ENCODE data around the gene ONECUT1.

The ONECUT1 gene

DNA sequence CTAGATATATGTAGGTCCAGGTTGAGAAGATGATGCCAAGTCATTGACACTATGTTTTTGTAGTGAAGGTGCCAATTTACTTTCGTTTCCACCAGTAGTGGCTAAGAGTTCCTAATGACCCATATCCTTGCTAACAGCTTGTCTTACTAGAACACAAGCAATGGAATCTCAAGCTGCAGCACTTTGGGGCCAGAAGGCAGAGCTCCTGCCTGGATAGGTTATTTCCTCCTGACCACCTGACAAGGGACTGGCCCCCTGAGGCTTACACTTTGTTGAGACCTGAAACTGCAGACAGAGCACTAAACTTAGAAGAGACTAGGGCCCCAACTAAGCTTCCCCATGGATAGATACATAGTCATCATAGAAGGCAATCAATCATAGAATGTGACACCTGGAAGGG is 11.7 kb downstream of the ONECUT1 start:
- H3K9me3 ChIP-seq (ENCODE audit: control insufficient read depth, insufficient read depth, low read length), result no peaks in the 10 kb centered on the region
- no peak overlapping the region for H3K27ac ChIP-seq (ENCODE audit: low read depth, low read length)
- H3K9ac ChIP-seq (ENCODE audit: low read depth, low read length), result no peak overlapping the region
- no peaks in the 10 kb centered on the region for H3K36me3 ChIP-seq (ENCODE audit: control insufficient read depth, insufficient read depth, low read length)
- peaks cover 16% of the 10 kb centered on the region for H3K4me1 ChIP-seq (ENCODE audit: control insufficient read depth, insufficient read depth, low read length)
- no peak overlapping the region for H3K4me3 ChIP-seq (ENCODE audit: low read depth, low read length)
- peaks cover 38% of the 10 kb centered on the region for H3K27me3 ChIP-seq (ENCODE audit: control insufficient read depth, insufficient read depth, low read length)

DNA sequence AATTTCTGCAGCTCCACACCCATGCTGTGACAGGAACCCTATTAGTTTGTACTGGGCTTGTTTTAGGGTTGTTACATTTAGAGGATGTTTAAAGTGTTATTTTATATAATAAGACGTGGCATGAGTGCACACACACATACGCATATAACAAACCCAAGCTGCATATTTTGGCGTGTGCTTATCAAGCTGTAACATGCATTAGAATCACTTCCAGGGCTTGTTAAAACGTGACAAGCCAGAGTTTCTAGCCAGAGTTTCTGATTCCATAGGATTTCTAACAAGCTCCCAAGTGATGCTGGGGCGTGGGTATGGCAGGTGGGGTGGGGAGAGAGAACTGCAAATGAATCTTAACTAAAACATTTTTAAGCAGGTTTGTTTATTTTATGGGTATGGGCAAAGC is 17.4 kb downstream of the ONECUT1 start:
- Histone ChIP-seq H3K27ac (ENCODE audit: low read depth, low read length) (no peak overlapping the region), H3K36me3 (ENCODE audit: control insufficient read depth, insufficient read depth, low read length) (no peaks in the 10 kb centered on the region), H3K4me1 (ENCODE audit: control insufficient read depth, insufficient read depth, low read length) (no peaks in the 10 kb centered on the region), H3K27me3 (ENCODE audit: control insufficient read depth, insufficient read depth, low read length) (no peaks in the 10 kb centered on the region), H3K4me3 (ENCODE audit: low read depth, low read length) (no peak overlapping the region), H3K9me3 (ENCODE audit: control insufficient read depth, insufficient read depth, low read length) (no peaks in the 10 kb centered on the region), H3K9ac (ENCODE audit: low read depth, low read length) (no peak overlapping the region)

DNA sequence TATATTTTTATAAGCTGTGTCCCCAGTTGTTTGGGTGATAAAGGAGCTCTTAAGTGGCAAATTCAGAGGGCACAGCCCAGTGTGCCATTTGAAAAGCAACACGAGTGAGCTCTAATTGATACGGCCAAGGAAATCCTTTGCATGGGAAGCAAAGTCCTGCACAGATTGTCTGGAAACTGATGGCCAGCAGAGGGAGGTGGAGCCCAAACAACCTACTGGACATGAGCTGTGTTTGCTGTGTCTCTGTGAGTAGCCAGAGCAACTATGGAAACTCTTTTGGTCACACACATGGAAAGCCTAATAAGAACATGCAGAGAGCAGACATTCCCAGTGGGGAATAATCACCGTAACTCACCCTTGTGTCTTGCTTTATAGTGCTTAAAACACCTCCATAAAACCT is 24.4 kb downstream of the ONECUT1 start:
- H3K27me3 ChIP-seq (ENCODE audit: control insufficient read depth, insufficient read depth, low read length), result no peaks in the 10 kb centered on the region
- no peaks in the 10 kb centered on the region for H3K36me3 ChIP-seq (ENCODE audit: control insufficient read depth, insufficient read depth, low read length)
- no peaks in the 10 kb centered on the region for H3K9me3 ChIP-seq (ENCODE audit: control insufficient read depth, insufficient read depth, low read length)
- no peak overlapping the region for H3K4me3 ChIP-seq (ENCODE audit: low read depth, low read length)
- no peak overlapping the region for H3K27ac ChIP-seq (ENCODE audit: low read depth, low read length)
- H3K9ac ChIP-seq (ENCODE audit: low read depth, low read length), result no peak overlapping the region
- no peaks in the 10 kb centered on the region for H3K4me1 ChIP-seq (ENCODE audit: control insufficient read depth, insufficient read depth, low read length)

DNA sequence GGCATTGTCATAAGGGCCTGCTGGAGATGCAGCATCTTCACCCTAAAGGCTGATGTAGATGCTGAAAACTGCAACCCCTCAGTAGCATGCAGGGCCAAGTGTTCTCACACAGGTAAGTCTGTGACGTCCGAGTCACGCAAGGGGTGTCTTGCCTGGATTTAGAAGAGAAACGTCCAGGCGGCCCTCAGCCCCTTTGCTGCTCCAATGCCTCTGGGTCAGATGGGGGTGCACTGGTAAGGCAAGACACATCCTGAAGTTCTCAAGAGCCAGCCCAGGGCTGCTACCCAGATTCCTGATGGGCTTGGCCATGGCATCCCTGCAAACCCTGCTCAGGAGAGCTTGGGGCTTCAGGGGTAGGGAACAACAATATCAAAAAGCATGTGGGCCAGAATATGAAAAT is 25.4 kb downstream of the ONECUT1 start:
- Histone ChIP-seq H3K9ac (ENCODE audit: low read depth, low read length) (no peak overlapping the region), H3K27ac (ENCODE audit: low read depth, low read length) (no peak overlapping the region)

DNA sequence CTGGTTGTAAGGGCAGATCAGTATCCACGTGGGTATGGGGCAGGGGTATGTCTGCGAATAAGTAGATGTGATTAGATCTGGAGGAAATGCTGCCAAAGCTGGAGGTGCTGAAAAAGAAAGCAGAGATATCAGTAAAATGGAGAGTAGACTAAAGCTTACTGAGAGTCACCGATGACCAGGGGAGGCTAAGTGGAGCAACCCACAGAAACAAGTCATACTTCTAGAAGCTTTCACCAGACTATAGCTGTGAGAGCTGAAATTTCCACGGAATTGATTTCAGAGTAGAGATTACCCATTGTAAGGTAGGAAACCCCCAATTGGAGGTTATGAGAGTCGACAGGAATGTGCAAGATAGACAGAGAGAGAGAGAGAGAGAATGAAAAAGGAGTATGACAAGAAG is 27.5 kb downstream of the ONECUT1 start:
- no peaks in the 10 kb centered on the region for H3K4me1 ChIP-seq (ENCODE audit: control insufficient read depth, insufficient read depth, low read length)
- no peak overlapping the region for H3K27ac ChIP-seq (ENCODE audit: low read depth, low read length)
- H3K36me3 ChIP-seq (ENCODE audit: control insufficient read depth, insufficient read depth, low read length), result no peaks in the 10 kb centered on the region
- no peaks in the 10 kb centered on the region for H3K27me3 ChIP-seq (ENCODE audit: control insufficient read depth, insufficient read depth, low read length)
- H3K9me3 ChIP-seq (ENCODE audit: control insufficient read depth, insufficient read depth, low read length), result no peaks in the 10 kb centered on the region
- no peak overlapping the region for H3K9ac ChIP-seq (ENCODE audit: low read depth, low read length)
- H3K4me3 ChIP-seq (ENCODE audit: low read depth, low read length), result no peak overlapping the region

More for the DNA sequence above, 25.4 kb downstream of the ONECUT1 start:
- no peaks in the 10 kb centered on the region for H3K36me3 ChIP-seq (ENCODE audit: control insufficient read depth, insufficient read depth, low read length)
- H3K4me1 ChIP-seq (ENCODE audit: control insufficient read depth, insufficient read depth, low read length), result no peaks in the 10 kb centered on the region
- H3K27me3 ChIP-seq (ENCODE audit: control insufficient read depth, insufficient read depth, low read length), result no peaks in the 10 kb centered on the region
- no peak overlapping the region for H3K4me3 ChIP-seq (ENCODE audit: low read depth, low read length)
- H3K9me3 ChIP-seq (ENCODE audit: control insufficient read depth, insufficient read depth, low read length), result no peaks in the 10 kb centered on the region

DNA sequence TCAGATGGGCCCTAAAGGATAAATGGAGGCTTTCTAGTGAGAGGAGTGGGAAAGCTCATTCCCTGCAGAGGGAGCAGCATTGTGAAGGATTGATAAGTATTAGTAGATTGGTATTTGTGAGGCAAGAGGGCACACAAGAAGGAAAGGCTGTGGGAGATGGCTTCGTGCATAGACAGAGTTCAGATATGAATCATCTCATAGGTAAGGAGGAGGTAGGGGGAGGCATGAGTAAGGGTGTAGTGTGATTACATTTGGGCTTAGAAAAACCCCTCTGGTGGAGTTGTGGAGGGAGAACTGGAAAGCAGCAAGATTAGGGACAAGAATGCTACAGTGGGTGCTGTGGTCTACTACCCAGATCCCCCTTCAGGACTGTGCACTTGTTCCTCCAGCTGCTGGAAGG is 29.6 kb downstream of the ONECUT1 start:
- Histone ChIP-seq H3K4me3 (ENCODE audit: low read depth, low read length) (no peak overlapping the region), H3K4me1 (ENCODE audit: control insufficient read depth, insufficient read depth, low read length) (no peaks in the 10 kb centered on the region)

DNA sequence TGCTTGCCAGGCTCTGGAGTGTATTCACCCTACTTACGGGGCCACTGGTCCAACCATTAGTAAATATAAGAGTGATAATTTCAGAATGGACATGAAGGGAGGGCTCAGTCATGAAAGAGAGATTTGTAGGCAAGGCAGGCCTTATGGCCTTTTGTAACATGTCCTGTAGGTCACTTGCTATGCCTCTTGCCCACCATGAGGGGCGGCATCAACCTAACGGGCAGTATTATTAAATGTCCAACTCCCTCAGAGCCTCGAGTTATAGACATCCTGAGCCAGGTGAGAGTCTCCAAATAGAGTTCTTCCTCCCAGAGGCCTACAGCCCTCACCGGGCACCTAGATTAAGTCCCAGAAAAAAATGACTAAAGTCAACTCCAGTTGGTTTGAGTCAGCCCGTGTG is 30.2 kb downstream of the ONECUT1 start:
- Histone ChIP-seq H3K9me3 (ENCODE audit: control insufficient read depth, insufficient read depth, low read length) (no peaks in the 10 kb centered on the region), H3K36me3 (ENCODE audit: control insufficient read depth, insufficient read depth, low read length) (no peaks in the 10 kb centered on the region), H3K4me1 (ENCODE audit: control insufficient read depth, insufficient read depth, low read length) (no peaks in the 10 kb centered on the region), H3K27me3 (ENCODE audit: control insufficient read depth, insufficient read depth, low read length) (no peaks in the 10 kb centered on the region), H3K4me3 (ENCODE audit: low read depth, low read length) (no peak overlapping the region), H3K27ac (ENCODE audit: low read depth, low read length) (no peak overlapping the region), H3K9ac (ENCODE audit: low read depth, low read length) (no peak overlapping the region)

More for the DNA sequence above, 29.6 kb downstream of the ONECUT1 start:
- Histone ChIP-seq H3K9ac (ENCODE audit: low read depth, low read length) (no peak overlapping the region), H3K36me3 (ENCODE audit: control insufficient read depth, insufficient read depth, low read length) (no peaks in the 10 kb centered on the region), H3K27me3 (ENCODE audit: control insufficient read depth, insufficient read depth, low read length) (no peaks in the 10 kb centered on the region), H3K27ac (ENCODE audit: low read depth, low read length) (no peak overlapping the region), H3K9me3 (ENCODE audit: control insufficient read depth, insufficient read depth, low read length) (no peaks in the 10 kb centered on the region)

DNA sequence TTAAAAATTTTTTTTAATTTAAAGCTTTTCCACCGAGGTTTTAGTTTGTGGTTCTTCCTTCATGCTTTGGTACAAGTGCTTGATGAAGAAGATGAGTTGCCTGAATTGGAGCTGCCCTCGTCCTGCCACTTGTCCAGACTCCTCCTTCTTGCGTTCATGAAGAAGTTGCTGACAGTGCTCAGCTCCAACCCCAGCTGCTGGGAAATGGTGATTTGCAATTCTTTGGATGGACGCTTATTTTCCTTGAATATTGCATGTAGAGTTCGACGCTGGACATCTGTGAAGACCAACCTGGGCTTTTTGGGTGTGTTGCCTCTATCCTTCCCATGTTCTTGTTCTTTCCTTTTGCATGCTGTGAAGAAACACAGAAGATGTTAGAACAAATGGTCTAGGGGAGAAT is 32.6 kb downstream of the ONECUT1 start:
- H3K27ac ChIP-seq (ENCODE audit: low read depth, low read length), result no peak overlapping the region
- H3K27me3 ChIP-seq (ENCODE audit: control insufficient read depth, insufficient read depth, low read length), result no peaks in the 10 kb centered on the region
- peaks cover 13% of the 10 kb centered on the region for H3K4me1 ChIP-seq (ENCODE audit: control insufficient read depth, insufficient read depth, low read length)
- H3K36me3 ChIP-seq (ENCODE audit: control insufficient read depth, insufficient read depth, low read length), result no peaks in the 10 kb centered on the region
- H3K4me3 ChIP-seq (ENCODE audit: low read depth, low read length), result no peak overlapping the region
- no peaks in the 10 kb centered on the region for H3K9me3 ChIP-seq (ENCODE audit: control insufficient read depth, insufficient read depth, low read length)
- no peak overlapping the region for H3K9ac ChIP-seq (ENCODE audit: low read depth, low read length)

DNA sequence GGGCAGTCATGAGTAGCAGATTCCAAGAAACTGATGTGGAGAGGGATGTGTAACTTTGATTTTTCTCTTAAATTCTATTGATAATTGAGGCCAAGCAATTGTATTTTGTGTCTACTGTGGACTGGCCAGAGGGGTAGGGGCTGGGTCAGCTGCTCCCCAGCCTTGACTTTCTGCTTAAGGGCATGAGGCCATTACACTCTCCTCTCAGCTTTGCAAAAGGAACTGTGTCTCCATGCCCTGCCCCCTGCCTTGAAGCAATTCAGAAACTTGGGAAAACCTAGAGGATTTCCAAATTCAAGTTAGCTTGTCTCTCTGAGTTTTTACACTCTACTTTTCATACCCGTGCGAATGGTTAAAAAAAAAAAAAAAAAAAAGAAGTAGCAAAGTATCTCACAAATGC is 38.6 kb downstream of the ONECUT1 start:
- no peak overlapping the region for H3K9ac ChIP-seq (ENCODE audit: low read depth, low read length)
- H3K27me3 ChIP-seq (ENCODE audit: control insufficient read depth, insufficient read depth, low read length), result no peaks in the 10 kb centered on the region
- H3K27ac ChIP-seq (ENCODE audit: low read depth, low read length), result no peak overlapping the region
- H3K4me3 ChIP-seq (ENCODE audit: low read depth, low read length), result no peak overlapping the region
- no peaks in the 10 kb centered on the region for H3K36me3 ChIP-seq (ENCODE audit: control insufficient read depth, insufficient read depth, low read length)
- no peaks in the 10 kb centered on the region for H3K9me3 ChIP-seq (ENCODE audit: control insufficient read depth, insufficient read depth, low read length)
- peaks cover 45% of the 10 kb centered on the region for H3K4me1 ChIP-seq (ENCODE audit: control insufficient read depth, insufficient read depth, low read length)

DNA sequence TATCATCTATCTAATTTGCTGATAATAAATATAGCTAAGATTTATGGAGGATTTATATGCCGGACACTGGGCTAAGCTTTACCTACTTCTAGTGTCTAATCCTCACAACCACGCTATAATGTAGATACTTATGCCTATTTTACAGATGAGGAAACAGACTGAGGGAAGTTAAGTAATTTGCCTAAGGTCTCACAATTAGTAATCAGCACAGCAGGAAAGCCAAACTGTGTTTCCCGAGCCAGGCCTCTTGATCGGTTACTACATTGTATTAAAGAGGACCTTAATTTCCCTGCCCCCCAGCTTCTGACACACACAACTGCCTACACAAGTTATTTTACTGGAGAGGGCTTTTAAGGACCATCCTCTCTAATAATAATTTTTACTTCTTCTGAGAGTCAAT is 40.9 kb downstream of the ONECUT1 start:
- Histone ChIP-seq H3K27ac (ENCODE audit: low read depth, low read length) (no peak overlapping the region), H3K9ac (ENCODE audit: low read depth, low read length) (no peak overlapping the region), H3K27me3 (ENCODE audit: control insufficient read depth, insufficient read depth, low read length) (no peaks in the 10 kb centered on the region), H3K4me1 (ENCODE audit: control insufficient read depth, insufficient read depth, low read length) (peaks cover 56% of the 10 kb centered on the region), H3K4me3 (ENCODE audit: low read depth, low read length) (no peak overlapping the region), H3K36me3 (ENCODE audit: control insufficient read depth, insufficient read depth, low read length) (no peaks in the 10 kb centered on the region), H3K9me3 (ENCODE audit: control insufficient read depth, insufficient read depth, low read length) (no peaks in the 10 kb centered on the region)

DNA sequence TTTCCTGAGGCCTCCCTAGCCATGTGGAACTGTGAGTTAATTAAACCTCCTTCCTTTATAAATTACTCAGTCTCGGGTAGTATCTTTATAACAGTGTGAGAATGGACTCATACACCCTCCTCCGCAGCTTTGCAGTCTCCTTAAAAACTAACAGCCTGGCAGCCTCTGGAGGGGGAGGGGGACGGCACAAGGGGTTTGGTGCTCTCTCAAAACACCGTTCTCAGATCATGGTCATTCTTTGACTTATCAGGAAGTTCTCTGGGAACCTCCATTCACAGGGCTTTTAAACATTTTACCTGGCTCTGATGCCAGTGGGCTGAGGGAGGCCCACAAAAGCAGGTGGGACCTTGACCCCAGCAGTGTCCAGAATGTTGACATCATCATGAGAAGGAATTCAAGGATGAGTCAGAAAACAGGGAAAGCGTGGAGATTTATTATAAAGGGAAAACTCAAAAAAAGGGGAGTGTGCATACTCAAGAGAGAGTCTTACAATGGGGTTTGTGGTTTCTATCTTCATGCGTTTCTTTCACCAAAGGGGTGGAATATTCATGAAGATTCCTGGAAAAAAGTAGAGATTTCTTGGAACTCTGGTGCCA is 43.9 kb downstream of the ONECUT1 start:
- no peaks in the 10 kb centered on the region for H3K9me3 ChIP-seq (ENCODE audit: control insufficient read depth, insufficient read depth, low read length)
- peaks cover 35% of the 10 kb centered on the region for H3K4me1 ChIP-seq (ENCODE audit: control insufficient read depth, insufficient read depth, low read length)
- peak overlapping the region; percentile 24; the same call in 1 of the 2 replicates for H3K4me3 ChIP-seq (ENCODE audit: low read depth, low read length)
- H3K27ac ChIP-seq (ENCODE audit: low read depth, low read length), result peak overlapping the region; percentile 45
- no peaks in the 10 kb centered on the region for H3K36me3 ChIP-seq (ENCODE audit: control insufficient read depth, insufficient read depth, low read length)
- H3K9ac ChIP-seq (ENCODE audit: low read depth, low read length), result peak overlapping the region; percentile 32
- H3K27me3 ChIP-seq (ENCODE audit: control insufficient read depth, insufficient read depth, low read length), result no peaks in the 10 kb centered on the region
